NCI-H82 treated with DMSO at 0.1 percent for 48 hours (cell line): Measurements from ENCODE around the gene BPIFB3.

Source experiments
- DNase-seq: peaks from one replicate; lab custom pipeline; 2025; ENCODE audit not compliant: unreplicated experiment; lab: John Stamatoyannopoulos, UW

The BPIFB3 gene

DNA sequence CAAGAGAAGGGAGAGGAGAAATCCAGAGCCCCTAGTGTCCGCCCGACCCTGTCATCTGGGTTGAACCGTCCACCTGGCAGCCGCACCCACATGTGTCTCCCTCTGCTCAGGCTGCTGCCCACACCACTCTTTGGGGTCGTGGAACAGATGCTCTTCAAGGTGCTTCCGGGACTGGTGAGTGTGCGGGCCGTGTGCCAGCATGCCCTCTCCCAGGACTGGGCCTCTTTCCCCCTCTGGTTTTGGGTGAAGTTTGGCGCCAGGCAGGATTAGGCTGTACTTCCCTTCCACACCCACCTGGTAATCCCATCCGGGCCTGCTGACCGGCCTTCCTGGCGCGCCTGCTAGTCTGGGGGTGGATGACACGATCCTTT, 7.9 kb downstream of the BPIFB3 start:
- DNase-seq, result no peak

- no peak for DNase-seq
These were observed 8.6 kb downstream of the BPIFB3 start for GRCh38 chr20:33062105-33062824.

DNA sequence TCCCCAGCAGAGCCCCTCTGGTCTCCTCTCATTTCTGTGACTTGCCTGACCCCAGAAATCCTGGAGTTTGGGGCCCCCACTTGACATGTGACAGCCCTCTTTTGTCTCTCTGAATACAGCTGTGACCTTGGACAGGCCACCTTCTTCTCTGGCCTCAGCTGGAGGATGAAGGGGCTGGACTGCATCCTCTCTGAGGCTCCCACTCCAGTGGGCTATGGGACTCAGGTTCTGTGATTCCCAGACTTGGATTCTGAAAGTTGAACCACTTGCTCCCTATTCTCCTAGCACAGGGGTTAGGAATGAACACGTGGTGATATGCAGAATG, 9.1 kb downstream of the BPIFB3 start:
- DNase-seq, result no peak

- no peak for DNase-seq
These were observed 9.6 kb downstream of the BPIFB3 start for GRCh38 chr20:33063271-33063670.

DNA sequence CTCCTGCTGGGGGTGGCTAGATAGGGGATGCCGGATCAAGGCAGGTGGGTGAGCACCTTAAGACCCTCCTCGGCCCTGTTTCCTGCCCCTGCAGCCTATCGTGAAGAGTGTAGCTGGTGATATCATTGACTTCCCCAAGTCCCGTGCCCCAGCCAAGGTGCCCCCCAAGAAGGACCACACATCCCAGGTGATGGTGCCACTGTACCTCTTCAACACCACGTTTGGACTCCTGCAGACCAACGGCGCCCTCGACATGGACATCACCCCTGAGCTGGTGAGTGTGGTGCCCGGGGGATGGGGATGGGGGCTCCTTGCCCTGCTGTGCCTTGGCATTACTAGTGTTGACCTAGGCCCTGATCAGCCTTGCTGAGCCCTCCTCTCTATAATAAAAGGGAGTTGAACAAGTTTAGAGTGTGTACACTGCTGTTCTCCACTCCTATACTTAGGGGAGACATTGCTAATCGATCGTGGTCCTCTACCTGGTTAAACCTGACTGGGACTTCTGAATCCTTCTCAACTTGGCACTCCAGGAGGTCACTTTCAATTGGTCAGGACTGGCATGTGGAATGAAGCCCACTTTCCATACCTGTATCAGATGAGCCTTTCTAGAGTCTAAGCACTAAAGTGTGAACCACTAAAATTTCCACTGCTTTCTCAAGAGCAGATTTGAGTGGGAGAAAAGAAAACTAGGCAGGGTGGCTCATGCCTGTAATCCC, 11.0 kb downstream of the BPIFB3 start:
- DNase-seq, result no peak

DNA sequence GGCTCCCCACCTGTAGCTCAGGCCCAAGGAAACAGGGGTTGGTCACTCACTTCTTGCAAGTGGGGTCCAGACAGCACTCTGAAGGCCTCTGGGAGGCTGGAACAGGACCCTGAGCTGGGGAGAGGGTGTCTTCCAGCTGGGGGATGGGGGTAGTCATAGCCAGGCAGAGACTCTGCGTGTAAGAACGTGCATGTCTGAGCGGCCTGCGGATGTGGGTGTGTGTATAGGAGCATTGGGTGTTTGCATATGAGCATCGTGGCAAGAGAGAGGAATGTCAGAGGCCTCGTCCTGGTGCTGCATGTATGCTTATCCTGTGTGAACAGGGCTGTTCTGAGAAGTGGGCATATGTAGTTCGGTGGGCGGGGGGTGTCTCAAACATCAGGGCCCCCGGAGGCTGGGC, 12.1 kb downstream of the BPIFB3 start:
- DNase-seq, result no peak

- DNase-seq, result no peak
These were observed 14.1 kb downstream of the BPIFB3 start for GRCh38 chr20:33067806-33068205.

- DNase-seq, result no peak
These were observed 14.7 kb downstream of the BPIFB3 start for GRCh38 chr20:33068251-33068939.

DNA sequence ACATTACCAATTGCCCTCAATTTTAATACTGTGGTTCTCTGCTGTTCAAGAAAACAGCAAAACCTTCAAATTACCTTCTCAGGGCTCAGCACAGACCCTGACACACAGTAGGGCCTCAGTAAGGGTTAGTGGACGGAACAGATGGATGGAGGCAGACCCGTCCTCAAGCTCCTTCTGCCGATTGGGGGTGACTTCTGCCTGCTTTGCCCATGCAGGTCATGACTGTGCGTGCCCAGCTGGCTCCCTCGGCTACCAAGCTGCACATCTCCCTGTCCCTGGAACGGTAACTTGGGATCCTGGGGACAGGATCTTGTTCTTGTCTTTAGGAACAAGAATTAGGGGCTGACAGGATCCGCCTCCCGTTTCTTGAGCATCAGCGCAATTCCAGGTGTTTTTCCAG, 16.0 kb downstream of the BPIFB3 start:
- no peak for DNase-seq

- DNase-seq, result no peak
These were observed 16.7 kb downstream of the BPIFB3 start for GRCh38 chr20:33070111-33071053.

DNA sequence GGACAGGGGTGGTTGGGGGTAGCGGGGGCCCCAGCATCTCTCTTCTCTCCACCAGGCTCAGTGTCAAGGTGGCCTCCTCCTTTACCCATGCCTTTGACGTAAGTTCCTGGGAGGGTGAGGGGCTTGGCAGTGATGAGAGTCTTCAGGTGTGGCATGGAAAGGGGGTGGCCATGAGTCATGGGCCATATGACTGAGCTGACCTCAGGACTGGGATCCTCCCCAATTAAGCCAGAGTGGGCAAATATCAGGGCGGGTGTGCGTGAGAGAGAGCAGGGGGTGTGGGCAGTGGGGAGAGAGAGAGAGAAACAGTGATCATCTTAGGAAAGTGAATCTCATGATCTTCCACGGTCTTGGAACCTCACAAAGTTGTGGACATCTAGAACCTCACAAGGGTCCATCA, 17.5 kb downstream of the BPIFB3 start:
- no peak for DNase-seq

DNA sequence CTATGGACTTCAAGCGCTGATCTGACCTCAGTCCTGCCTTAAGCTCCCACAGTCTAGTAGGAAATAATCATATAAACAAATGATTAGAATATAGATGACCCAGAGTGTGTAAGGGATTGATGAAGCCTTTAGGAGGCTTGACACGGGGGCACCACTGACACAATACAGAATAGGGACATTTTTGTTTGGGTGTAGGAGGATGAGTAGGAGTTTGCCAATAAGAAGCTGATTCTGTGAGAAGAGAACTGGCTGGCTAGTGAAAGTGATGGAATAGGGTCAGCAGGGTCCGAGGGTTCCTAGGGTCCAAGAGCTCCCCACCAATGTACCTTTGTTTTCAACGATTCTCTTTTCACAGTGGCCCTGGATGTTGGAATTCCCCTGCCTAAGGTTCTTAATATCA, 18.7 kb downstream of the BPIFB3 start:
- DNase-seq, result no peak

DNA sequence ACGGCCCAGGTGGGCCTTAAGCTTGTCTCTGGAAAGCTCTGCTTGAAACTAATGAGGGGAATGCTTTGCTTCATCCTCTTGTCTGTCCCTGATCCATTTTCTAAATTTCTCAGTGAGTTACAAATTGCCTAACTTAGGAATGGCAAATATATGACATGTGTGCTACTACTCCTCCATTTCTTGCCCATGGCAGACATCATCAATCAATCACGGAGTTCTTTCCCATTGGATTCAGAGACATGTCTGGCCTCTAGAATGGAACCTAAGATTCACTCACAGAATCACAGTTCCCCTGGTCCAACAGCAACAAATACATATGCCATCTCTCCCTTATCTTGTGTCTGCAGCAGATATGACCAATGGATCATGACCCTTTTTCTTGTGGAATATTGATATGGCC, 19.1 kb downstream of the BPIFB3 start:
- no peak for DNase-seq

DNA sequence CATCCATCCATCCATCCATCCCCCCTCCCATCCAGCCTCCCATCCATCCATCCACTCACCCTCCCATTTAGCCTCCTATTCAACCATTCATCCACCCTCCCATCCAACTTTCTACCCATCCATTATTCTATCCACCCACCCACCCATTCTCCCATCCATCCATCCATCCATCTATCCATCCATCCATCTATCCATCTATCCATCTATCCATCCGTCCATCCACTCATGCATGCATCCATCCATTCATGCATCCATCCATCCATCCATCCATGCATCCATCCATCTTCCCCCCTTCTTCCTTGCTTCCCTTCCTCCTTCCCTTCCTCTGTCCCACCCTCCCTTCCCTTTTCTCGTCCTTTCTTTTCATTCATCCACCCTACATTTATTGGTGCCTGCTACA, 21.0 kb downstream of the BPIFB3 start:
- no peak for DNase-seq

DNA sequence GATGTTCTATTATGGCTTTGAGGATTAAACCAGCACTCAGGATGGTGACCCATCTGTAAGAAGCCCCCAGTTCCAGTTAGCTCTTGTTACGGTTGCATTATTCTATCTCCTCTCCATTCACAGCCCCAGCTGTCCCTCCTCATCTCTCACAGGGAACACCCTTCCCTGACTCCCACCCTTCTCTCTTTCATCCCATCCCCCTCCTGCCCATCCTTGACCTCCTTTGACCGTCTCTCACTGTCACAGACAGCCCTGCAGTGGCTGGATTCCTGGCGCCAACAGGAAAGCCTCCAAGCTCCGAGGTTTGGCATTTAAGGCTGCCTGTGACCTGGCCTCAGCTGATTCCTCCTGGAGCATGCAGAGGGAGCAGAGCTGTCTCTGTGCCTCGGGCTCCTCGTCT, 21.6 kb downstream of the BPIFB3 start:
- no peak for DNase-seq

GRCh38 chr20:33076662-33077372, 23.1 kb downstream of the BPIFB3 start:
- DNase-seq, result no peak

GRCh38 chr20:33079259-33079658, 25.6 kb downstream of the BPIFB3 start, which contains the start of gene BPIFB4:
Gene BPIFB4 (plus strand): TSS chr20:33079643. CDS start chr20:33081527, 1,884 bp downstream.
- no peak for DNase-seq

- DNase-seq, result no peak
These were observed 27.9 kb downstream of the BPIFB3 start for GRCh38 chr20:33081411-33082154.

DNA sequence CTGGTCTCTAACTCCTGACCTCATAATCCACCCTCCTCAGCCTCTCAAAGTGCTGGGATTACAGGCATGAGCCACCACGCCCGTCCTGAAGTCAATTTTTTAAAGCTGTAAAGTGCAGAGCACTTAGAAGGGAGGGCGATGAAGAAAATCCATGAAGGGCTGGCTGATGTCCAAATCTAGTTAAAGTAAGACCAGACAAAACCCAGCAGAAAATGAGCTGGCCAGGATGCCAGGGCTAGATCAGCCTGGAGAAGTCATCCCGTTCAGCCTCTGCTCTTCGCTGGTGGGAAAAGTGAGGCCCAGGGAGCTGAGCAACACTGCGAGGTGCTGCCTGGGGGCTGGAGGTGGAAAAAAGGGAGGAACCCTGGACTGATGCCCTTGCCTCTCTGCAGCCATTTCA, 28.8 kb downstream of the BPIFB3 start:
- DNase-seq, result no peak
